ENCODE data around the gene DMRTA1. TPM values are rescaled to one million over a fixed set of nuclear protein-coding genes. Genes with fewer than 3 reads are reported as not detected.

DMRTA1 gene, protein sequence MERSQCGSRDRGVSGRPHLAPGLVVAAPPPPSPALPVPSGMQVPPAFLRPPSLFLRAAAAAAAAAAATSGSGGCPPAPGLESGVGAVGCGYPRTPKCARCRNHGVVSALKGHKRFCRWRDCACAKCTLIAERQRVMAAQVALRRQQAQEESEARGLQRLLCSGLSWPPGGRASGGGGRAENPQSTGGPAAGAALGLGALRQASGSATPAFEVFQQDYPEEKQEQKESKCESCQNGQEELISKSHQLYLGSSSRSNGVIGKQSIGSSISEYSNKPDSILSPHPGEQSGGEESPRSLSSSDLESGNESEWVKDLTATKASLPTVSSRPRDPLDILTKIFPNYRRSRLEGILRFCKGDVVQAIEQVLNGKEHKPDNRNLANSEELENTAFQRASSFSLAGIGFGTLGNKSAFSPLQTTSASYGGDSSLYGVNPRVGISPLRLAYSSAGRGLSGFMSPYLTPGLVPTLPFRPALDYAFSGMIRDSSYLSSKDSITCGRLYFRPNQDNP
- total RNA-seq = 0.77 TPM
- long read RNA-seq = 0 reads

DNA sequence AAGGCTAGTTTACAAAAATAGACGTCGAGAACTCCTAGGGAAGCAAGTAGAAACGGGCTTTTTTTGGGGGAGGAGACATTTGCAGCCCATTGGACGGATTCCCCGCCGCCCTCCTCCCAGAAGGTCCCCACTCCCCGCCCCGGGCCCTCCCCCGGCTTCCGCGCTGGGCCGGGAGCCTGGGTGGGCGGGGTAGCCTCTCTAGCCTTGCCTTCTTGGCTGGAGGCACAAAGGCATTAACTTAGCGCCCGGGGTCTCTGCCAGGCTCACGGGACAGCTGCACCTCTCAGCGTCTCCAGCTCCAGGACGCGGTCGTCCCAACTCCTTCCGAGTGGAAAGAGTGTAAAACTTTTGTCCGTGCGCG lies at the start of gene DMRTA1:
TSS of gene DMRTA1 (plus strand) at position 236 of the 361 bp plus-strand sequence. CDS start 242 bp downstream, outside the sequence.
- Histone ChIP-seq H3K4me3 (peak within 1 kb of the TSS; percentile 81), H3K27ac (replicated peaks) (peak within 1 kb of the TSS; percentile 92), H3K27me3 (ENCODE audit: low read depth) (peaks cover 57% of the 10 kb centered on the region), H3K9me3 (replicated peaks) (no peaks in the 10 kb centered on the region), H3K4me1 (peaks cover 22% of the 10 kb centered on the region), H3K36me3 (no peaks in the 10 kb centered on the region)
- peak; percentile 84 for DNase-seq
- TF ChIP-seq, protein P1, sequence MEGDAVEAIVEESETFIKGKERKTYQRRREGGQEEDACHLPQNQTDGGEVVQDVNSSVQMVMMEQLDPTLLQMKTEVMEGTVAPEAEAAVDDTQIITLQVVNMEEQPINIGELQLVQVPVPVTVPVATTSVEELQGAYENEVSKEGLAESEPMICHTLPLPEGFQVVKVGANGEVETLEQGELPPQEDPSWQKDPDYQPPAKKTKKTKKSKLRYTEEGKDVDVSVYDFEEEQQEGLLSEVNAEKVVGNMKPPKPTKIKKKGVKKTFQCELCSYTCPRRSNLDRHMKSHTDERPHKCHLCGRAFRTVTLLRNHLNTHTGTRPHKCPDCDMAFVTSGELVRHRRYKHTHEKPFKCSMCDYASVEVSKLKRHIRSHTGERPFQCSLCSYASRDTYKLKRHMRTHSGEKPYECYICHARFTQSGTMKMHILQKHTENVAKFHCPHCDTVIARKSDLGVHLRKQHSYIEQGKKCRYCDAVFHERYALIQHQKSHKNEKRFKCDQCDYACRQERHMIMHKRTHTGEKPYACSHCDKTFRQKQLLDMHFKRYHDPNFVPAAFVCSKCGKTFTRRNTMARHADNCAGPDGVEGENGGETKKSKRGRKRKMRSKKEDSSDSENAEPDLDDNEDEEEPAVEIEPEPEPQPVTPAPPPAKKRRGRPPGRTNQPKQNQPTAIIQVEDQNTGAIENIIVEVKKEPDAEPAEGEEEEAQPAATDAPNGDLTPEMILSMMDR (IDR thresholded peaks at IDR 0.05; ENCODE audit: borderline replicate concordance) = no peak
- intact Hi-C loops (cut with micrococcal nuclease) = no loop called here

DNA sequence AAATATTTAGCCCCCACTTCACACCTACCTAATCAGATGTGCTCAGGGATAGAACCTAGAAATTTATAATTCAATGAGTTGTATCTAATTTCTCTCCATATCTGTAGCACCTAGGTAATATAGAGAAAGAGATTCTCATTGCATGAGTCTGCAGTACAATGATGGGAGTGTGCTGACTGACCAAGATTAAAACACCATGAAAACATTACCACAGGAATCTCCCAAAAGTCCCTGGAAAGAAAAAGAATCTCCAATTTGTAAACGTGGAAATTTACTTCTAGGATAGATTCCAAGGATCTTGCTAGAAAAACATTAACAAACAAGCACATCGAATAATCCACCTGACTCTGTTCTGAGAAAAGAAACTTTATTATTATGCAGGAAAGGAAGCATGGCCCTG lies 45.0 kb upstream of the DMRTA1 start:
- DNase-seq = no peak
- TF ChIP-seq, protein P1 (IDR thresholded peaks at IDR 0.05; ENCODE audit: borderline replicate concordance) = no peak
- no peaks in the 10 kb centered on the region for H3K4me1 ChIP-seq
- no peaks in the 10 kb centered on the region for H3K36me3 ChIP-seq
- intact Hi-C loops (cut with micrococcal nuclease) = no loop called here
- no peaks in the 10 kb centered on the region for H3K9me3 ChIP-seq (replicated peaks)
- H3K27me3 ChIP-seq (ENCODE audit: low read depth) = no peaks in the 10 kb centered on the region
- H3K4me3 ChIP-seq = no peak overlapping the region
- H3K27ac ChIP-seq (replicated peaks) = no peak overlapping the region

DNA sequence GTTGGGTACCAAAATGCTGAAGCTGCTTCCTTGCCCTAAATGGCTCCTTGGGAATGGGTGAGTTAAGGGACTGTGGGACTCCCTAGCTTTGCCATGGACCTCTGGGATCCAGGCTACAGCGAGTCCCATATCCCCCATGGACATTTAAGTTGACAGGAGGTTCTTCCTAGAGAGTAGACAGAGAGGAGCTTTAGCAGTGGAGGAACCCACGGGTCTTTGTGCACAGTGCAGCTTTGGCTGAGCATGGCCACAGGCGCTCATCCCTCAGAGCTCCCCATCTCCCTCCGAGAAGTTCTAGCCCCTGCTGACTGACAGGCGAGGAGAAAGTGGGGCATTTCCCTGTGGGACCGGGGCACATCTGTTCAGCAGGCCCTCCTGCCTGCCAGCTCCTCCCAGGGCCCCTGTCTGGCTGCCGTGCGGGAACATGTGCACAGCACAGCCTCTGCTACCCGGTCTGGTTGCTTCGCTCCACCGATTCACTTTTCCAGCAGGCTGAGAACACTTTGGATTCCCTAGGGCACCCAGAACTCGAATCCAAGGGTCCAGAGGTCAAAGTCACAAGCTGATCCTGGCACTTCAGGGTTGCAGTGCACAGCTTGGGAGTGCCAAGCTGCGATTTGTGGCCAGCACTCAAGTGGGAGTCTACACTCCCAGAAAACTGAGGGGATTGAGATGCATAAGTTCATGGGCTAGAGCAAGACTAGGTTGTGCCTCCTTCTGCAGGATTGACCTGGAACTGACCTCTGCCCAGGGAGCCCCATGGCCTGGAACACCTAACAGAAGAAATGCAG lies 40.6 kb upstream of the DMRTA1 start:
- intact Hi-C loops (cut with micrococcal nuclease) = no loop called here
- Histone ChIP-seq H3K4me1 (no peaks in the 10 kb centered on the region), H3K27me3 (ENCODE audit: low read depth) (no peaks in the 10 kb centered on the region), H3K27ac (replicated peaks) (no peak overlapping the region), H3K9me3 (replicated peaks) (peaks cover 3% of the 10 kb centered on the region), H3K36me3 (no peaks in the 10 kb centered on the region), H3K4me3 (no peak overlapping the region)
- TF ChIP-seq, protein P1 (IDR thresholded peaks at IDR 0.05; ENCODE audit: borderline replicate concordance) = no peak
- no peak for DNase-seq

DNA sequence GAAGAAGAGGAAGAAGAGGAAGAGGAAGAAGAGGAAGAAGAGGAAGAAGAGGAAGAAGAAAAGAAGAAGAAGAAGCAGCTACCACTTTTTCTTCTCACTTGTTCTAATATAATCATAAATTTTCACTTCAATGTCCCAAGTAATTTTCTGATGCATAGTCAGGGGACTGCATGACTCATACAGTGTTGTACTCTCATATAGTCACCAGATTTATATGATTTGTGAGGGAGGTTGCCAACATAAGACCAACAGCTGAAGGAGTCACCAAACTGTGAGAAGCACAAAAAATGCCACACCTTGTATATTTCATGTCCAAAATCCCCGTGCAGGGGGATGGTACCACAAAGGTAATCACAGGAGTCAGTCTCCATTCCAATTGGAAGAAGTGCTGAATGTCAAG lies 32.7 kb upstream of the DMRTA1 start:
- no peaks in the 10 kb centered on the region for H3K4me1 ChIP-seq
- no peak for DNase-seq
- TF ChIP-seq, protein P1 (IDR thresholded peaks at IDR 0.05; ENCODE audit: borderline replicate concordance) = no peak
- no peak overlapping the region for H3K27ac ChIP-seq (replicated peaks)
- intact Hi-C loops (cut with micrococcal nuclease) = no loop called here
- H3K27me3 ChIP-seq (ENCODE audit: low read depth) = no peaks in the 10 kb centered on the region
- H3K36me3 ChIP-seq = no peaks in the 10 kb centered on the region
- peaks cover 15% of the 10 kb centered on the region for H3K9me3 ChIP-seq (replicated peaks)
- no peak overlapping the region for H3K4me3 ChIP-seq

DNA sequence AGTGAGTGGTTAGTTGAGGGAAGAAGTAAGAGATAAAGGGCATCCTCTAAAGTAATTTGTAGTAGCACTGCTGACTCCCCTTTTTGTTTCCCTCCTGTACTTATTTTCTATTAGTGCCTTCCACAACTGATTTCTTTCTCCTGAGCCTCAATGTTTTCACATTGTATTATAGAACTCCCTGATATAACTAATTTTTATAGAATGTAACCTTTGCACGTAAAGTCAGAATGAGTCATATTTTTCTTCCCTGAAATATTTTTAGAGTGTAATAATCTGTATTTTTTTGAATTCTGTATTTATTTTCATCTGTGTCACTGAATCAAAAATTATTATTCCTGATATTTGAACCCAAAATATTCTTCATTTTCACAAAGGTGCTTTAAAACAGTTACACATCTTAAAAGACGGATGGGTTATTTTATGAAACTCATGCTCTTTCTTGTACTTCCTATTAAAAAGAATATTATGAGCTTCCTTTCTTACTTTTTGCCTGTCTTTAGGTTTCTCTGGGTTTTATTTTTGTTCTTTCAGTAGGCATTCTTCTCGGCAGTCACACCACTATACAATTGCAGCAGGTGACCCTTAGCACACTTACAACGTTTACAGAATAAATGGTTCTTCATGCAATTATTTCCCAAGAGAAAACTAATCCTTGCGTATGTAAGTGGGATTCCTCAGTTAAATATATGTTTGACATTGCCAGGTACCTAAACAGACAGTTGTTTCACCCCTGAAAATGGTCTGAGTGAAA lies 30.5 kb upstream of the DMRTA1 start:
- no peak overlapping the region for H3K4me3 ChIP-seq
- DNase-seq = no peak
- H3K27me3 ChIP-seq (ENCODE audit: low read depth) = no peaks in the 10 kb centered on the region
- peaks cover 11% of the 10 kb centered on the region for H3K9me3 ChIP-seq (replicated peaks)
- H3K36me3 ChIP-seq = no peaks in the 10 kb centered on the region
- H3K27ac ChIP-seq (replicated peaks) = no peak overlapping the region
- TF ChIP-seq, protein P1 (IDR thresholded peaks at IDR 0.05; ENCODE audit: borderline replicate concordance) = no peak
- no peaks in the 10 kb centered on the region for H3K4me1 ChIP-seq
- intact Hi-C loops (cut with micrococcal nuclease) = no loop called here
